ENCODE data around the gene TADA2A.
A peak's percentile ranks its signal among the peaks of the same experiment; 100 is the strongest.

Gene TADA2A

GRCh38 chr17:37465069-37465616 is 58.5 kb downstream of the TADA2A start:
- no peak for DNase-seq

- no peak for DNase-seq
Measured at GRCh38 chr17:37466471-37466870, 59.8 kb downstream of the TADA2A start.

- no peak for DNase-seq
Measured at GRCh38 chr17:37470181-37470580, 63.5 kb downstream of the TADA2A start.

GRCh38 chr17:37475731-37476420 is 69.2 kb downstream of the TADA2A start:
- no peak for DNase-seq

GRCh38 chr17:37476431-37477120 is 69.9 kb downstream of the TADA2A start:
- DNase-seq = no peak

GRCh38 chr17:37478187-37478586 is 71.5 kb downstream of the TADA2A start:
- DNase-seq = no peak

GRCh38 chr17:37479025-37479424 is 72.3 kb downstream of the TADA2A start:
- no peak for DNase-seq

GRCh38 chr17:37480427-37480826 is 73.7 kb downstream of the TADA2A start:
- no peak for DNase-seq

- DNase-seq = no peak
Measured at GRCh38 chr17:37481001-37481665, 74.4 kb downstream of the TADA2A start.

- no peak for DNase-seq
Measured at GRCh38 chr17:37483311-37484039, 76.8 kb downstream of the TADA2A start.

- DNase-seq = no peak
Measured at GRCh38 chr17:37485938-37486570, 79.4 kb downstream of the TADA2A start.

- DNase-seq = no peak
Measured at GRCh38 chr17:37488009-37488604, 81.4 kb downstream of the TADA2A start.

GRCh38 chr17:37488607-37489196 is 82.0 kb downstream of the TADA2A start:
- DNase-seq = peak; percentile 34

GRCh38 chr17:37489197-37490001 is 82.7 kb downstream of the TADA2A start, which contains the start of gene DUSP14:
TSS of gene DUSP14 (plus strand) at chr17:37489891. CDS start at chr17:37512273, 22,382 bp downstream.
- DNase-seq = peak; percentile 81

GRCh38 chr17:37490022-37490587 is 83.4 kb downstream of the TADA2A start:
- peak; percentile 53 for DNase-seq

- DNase-seq = no peak
Measured at GRCh38 chr17:37490638-37491614, 84.2 kb downstream of the TADA2A start.

- DNase-seq = no peak
Measured at GRCh38 chr17:37492167-37492566, 85.5 kb downstream of the TADA2A start.

- DNase-seq = no peak
Measured at GRCh38 chr17:37493249-37494027, 86.8 kb downstream of the TADA2A start.

Measured in CD4-positive, alpha-beta T cell treated with Interferon gamma for 1 hour (primary cell).